RKO (cell line): ENCODE data around the gene GALNTL6.

Source experiments
- DNase-seq: peaks from one replicate; pipeline ENCODE4 v3.0.0-alpha.2; 2016; ENCODE audit warnings: low spot score

The GALNTL6 gene

GRCh38 chr4:171812665-171813525, at the start of gene GALNTL6:
Gene GALNTL6 (plus strand): TSS chr4:171813404.
- no peak for DNase-seq

GRCh38 chr4:171765514-171765913, 47.7 kb upstream of the GALNTL6 start:
- no peak for DNase-seq

- no peak for DNase-seq
Measured at GRCh38 chr4:171774642-171775190, 38.5 kb upstream of the GALNTL6 start.

- no peak for DNase-seq
Measured at GRCh38 chr4:171779301-171779700, 33.9 kb upstream of the GALNTL6 start.

GRCh38 chr4:171785388-171785787, 27.8 kb upstream of the GALNTL6 start:
- peak; percentile 14 for DNase-seq

GRCh38 chr4:171793723-171794122, 19.5 kb upstream of the GALNTL6 start:
- DNase-seq: no peak

GRCh38 chr4:171794528-171794927, 18.7 kb upstream of the GALNTL6 start:
- no peak for DNase-seq

- DNase-seq: no peak
Measured at GRCh38 chr4:171809854-171810253, 3.4 kb upstream of the GALNTL6 start.

- no peak for DNase-seq
Measured at GRCh38 chr4:171812333-171812664, 905 bp upstream of the GALNTL6 start.

GRCh38 chr4:171813526-171814250, 484 bp downstream of the GALNTL6 start:
- no peak for DNase-seq

GRCh38 chr4:171814545-171814944, 1.3 kb downstream of the GALNTL6 start:
- no peak for DNase-seq

GRCh38 chr4:171817026-171817425, 3.8 kb downstream of the GALNTL6 start:
- no peak for DNase-seq

GRCh38 chr4:171834640-171835039, 21.4 kb downstream of the GALNTL6 start:
- DNase-seq: no peak

GRCh38 chr4:171843456-171843855, 30.3 kb downstream of the GALNTL6 start:
- no peak for DNase-seq

- peak; percentile 29 for DNase-seq
Measured at GRCh38 chr4:171846232-171846631, 33.0 kb downstream of the GALNTL6 start.

- DNase-seq: no peak
Measured at GRCh38 chr4:171846893-171847292, 33.7 kb downstream of the GALNTL6 start.

GRCh38 chr4:171847751-171848150, 34.5 kb downstream of the GALNTL6 start:
- peak; percentile 19 for DNase-seq

GRCh38 chr4:171849686-171850222, 36.5 kb downstream of the GALNTL6 start:
- DNase-seq: no peak

- DNase-seq: no peak
Measured at GRCh38 chr4:171851295-171851694, 38.1 kb downstream of the GALNTL6 start.

GRCh38 chr4:171857302-171858012, 44.3 kb downstream of the GALNTL6 start:
- no peak for DNase-seq

GRCh38 chr4:171875291-171875690, 62.1 kb downstream of the GALNTL6 start:
- no peak for DNase-seq

- no peak for DNase-seq
Measured at GRCh38 chr4:171876636-171877035, 63.4 kb downstream of the GALNTL6 start.
